NCI-H1930 (cell line): ENCODE data around the gene KCNG3.

Experiments used
- DNase-seq, 2 experiments: peaks; one replicate each; lab custom pipeline; 2025; lab: John Stamatoyannopoulos, UW

The KCNG3 gene

DNA sequence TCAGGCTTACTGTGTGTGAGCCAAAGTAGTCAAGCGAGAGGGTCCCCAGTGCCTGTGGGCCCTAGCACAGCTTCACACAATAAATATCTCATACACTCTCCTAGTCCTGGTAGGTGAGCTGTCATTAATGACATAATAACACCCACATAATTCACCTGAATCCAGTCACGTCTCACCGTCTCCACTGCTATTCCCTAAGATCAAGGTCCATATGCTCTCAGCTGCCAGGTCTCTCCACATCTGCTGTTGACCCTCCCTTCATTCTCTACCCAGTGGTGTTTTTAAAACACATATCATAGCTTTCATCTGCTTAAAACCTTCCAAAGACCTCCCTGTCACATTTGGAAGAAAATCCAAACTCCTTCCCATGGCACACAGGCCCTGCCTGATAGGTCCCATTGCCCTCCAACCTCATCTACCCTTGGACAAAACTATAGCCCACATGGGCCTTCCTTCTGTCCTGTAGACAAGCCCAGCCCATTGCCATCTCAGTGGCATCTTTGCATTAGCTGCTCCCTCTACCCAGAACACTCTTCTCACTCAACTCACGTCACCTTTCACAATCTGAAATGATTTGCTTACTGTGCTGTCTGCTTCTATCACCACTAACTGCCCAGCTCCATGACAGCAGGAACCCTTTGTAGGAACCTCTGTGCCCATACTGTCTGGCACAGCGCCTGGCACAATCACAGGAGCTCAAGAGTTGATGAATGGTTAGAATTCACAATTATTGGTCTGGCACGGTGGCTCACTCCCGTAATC is 7.5 kb downstream of the KCNG3 start:
- no peak for DNase-seq

DNA sequence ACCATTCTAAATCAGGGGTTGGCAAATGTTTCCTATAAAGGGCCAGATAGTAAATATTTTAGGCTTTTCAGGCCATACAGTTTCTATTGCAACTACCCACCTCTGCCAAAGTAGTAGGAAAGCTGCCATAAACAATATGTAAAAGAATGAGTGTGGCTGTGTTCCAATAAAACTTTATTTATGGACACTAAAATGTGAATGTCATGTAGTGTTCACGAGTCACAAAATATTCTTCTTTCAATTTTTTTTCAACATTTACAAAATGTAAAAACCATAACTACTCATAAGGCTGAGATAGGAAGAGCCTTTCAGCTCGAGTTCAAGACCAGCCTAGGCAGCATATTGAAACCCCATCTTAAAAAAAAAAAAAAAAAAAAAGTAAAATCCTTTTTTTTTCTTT is 13.4 kb downstream of the KCNG3 start:
- no peak for DNase-seq

DNA sequence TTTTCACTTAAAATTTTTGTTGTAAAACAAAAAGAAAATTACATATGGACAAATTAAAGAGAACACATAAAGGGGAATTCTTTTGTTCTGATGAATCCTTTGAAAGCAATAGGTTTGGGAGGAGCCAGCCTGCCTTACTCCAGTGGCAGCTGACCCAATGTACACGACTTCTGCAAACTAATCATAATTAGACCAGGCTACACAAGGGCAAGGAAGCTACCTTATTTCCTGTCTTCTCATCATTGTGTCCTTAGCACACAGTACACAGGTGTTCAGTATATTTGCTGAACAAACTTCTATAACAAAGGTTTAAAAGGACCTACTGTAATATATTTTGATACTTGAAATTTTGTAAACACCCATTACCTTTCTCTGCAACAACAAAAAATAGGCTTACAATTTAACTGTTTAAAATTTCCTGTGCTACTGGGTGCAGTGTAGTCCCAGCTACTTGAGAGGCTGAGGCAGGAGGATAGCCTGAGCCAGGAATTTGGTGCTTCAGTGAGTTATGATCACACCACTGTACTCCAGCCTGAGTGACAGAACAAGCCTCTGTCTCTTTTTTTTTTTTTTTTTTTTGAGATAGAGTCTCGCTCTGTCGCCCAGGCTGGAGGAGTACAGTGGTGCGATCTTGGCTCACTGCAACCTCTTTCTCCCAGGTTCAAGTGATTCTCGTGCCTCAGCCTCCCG is 18.9 kb downstream of the KCNG3 start:
- peak; percentile 62 to 73 for DNase-seq

DNA sequence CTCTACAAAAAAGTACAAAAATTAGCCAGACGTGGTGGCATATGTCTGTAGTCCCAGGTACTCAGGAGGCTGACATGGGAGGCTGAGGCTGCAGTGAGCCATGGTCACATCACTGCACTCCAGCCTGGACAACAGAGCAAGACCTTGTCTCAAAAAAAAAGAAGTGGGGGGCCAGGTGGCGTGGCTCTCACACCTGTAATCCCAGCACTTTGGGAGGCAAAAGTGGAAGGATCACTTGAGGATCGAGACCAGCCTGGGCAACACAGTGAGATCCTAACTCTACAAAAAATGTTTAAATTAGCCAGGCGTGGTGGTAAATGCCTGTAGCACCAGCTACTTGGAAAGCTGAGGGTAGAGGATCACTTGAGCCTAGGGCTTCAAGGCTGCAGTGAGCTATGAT is 23.1 kb downstream of the KCNG3 start:
- no peak for DNase-seq

DNA sequence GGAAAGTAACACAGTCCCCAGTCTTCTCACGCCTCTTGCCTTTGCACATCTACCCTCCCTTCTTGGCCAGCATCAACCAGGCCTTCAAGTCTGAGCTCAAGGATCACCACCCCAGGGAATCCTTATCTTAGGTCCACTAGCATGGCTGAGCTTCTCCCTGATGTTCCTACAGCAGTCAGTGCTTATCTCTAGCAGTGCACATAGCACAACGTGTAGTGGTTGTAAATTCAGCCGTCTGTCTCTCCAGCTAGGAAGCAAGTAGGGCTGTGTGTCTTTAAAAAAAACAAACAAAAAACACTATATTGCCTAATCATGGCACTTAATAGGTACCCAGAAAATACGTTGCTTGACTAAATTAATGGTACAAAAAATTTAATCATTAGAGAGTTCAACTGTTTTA is 29.2 kb downstream of the KCNG3 start:
- DNase-seq = no peak

DNA sequence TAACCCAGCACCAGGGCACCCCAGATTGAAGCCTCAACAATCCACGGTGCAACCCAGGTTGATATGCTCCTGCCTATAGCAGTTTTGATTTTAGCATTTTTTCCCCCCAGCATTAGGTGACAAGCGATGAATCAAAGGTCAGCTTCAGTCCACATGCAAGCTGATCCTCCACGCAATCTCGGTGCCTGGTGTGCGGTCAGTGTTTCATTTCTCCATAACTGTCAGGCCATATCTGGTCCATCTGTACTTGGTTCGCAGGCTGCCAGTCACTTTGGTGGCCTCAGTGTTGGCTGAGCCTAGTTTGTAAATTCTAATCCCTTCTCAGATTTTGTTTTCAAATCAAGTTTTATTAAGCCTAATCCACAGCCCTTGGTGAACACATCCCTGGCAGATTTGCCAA is 30.2 kb downstream of the KCNG3 start:
- no peak for DNase-seq

DNA sequence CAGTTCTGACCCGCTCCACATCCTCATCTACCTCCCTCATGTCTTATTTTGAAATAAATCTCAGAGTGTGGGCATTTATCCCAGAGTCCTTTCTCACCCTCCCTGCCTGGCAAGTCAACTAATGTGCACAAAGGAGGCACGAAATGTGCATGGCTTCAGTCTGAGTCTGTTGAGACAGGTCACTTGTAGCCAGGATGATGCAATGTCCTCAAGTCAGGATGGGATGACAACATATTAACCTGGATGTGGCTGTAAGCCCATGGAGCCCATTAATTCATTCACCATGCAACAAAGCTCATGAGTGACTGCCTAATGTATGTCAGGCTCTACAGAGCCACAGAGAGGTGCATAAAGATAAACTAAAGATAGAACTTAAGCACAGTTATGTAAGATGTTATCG is 34.5 kb downstream of the KCNG3 start:
- DNase-seq = no peak

DNA sequence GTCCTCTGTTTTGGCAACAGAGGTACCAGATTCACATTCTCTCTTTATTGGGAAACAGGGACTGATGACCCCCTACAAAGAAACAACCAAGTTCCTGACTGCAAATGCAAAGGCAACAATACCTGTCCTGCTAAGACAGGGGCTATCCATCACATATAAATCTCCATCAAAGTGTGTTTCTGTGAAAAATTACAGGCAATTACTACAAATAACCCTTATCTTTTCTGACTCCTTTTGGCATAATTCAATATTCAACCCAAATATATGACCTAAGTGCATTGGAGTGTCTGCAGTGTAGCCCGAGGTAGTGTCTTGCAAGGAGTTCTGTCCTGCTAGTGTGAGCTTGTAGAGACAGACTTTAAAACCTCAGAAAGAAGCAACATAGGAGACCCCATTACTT is 35.4 kb downstream of the KCNG3 start:
- DNase-seq = no peak

DNA sequence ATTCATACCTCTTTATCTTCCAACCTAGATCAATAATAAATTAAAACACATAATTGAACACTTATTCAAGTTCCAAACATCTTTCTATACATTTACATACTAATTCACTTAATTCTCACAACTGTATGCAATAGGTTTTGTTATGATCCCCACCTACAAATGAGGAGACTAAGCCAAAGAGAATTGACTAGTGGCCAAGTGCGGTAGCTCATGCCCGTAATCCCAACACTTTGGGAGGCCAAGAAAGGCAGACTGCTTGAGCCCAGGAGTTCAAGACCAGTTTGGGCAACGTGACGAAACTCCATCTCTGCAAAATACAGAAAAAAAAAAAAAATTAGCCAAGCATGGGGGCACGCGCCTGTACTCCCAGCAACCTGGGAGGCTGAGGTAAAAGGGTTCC is 36.8 kb downstream of the KCNG3 start:
- DNase-seq = no peak

DNA sequence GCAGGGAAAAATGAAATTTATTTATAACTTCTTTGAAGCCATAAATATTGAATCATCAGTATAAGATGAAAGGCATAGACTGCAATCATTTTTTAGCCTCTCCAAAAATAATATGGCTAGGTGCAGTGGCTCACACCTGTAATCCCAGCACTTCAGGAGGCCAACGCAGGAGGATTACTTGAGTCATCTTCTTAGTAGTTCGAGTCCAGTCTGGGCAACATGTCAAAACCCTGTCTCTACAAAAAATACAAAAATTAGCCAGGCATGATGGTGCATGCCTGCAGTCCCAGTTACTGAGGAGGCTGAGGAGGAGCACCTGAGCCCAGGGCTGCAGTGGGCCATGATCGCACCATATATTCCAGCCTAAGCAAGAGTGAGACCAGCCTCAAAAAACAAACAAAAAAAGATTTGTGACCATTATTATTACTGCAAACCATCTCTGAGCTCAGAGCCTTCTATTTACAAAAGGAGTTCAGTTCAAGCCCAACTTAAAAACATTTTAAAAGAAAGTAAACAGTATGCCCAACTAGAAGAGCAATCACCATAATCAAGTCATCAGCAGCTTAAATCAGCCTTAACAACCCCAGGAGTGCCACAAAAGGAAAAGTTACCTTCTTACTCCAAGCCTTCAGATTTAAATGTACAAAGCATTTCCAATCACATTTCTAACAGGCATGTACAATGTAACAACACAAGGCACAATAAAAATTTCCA is 37.5 kb downstream of the KCNG3 start:
- DNase-seq = no peak

DNA sequence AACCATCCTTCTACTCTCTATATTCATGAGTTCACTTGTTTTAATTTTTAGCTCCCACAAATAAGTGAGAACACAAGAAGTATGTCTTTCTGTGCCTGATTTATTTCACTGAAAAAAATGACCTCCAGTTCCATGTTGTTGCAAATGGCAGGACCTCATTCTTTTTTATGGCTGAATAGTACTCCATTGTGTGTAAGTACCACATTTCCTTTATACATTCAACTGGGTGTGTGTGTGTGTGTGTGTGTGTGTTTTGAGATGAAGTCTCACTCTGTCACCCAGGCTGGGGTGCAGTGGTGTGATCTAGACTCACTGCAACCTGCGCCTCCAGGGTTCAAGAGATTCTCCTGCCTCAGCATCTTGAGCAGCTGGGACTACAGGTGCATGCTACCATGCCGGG is 41.2 kb downstream of the KCNG3 start:
- DNase-seq = no peak

DNA sequence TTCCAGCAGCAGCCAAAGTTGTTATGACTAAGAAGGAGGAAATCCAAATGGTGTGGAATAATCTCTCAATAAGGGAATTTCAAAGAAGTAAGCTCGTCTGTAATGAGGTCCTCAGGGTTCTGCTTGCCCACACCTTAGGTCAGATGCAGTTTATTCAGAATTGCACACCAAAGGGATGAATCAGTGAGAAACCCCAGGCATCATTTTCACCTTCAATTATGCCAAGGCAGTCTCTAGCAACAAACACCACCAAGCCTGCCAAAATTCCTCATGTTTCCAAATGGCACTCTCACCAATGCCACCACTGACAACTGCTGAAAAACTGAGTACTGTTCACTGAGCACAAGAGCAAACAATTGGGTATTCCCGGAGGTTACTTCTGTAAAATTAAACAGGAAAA is 43.6 kb downstream of the KCNG3 start:
- no peak for DNase-seq

DNA sequence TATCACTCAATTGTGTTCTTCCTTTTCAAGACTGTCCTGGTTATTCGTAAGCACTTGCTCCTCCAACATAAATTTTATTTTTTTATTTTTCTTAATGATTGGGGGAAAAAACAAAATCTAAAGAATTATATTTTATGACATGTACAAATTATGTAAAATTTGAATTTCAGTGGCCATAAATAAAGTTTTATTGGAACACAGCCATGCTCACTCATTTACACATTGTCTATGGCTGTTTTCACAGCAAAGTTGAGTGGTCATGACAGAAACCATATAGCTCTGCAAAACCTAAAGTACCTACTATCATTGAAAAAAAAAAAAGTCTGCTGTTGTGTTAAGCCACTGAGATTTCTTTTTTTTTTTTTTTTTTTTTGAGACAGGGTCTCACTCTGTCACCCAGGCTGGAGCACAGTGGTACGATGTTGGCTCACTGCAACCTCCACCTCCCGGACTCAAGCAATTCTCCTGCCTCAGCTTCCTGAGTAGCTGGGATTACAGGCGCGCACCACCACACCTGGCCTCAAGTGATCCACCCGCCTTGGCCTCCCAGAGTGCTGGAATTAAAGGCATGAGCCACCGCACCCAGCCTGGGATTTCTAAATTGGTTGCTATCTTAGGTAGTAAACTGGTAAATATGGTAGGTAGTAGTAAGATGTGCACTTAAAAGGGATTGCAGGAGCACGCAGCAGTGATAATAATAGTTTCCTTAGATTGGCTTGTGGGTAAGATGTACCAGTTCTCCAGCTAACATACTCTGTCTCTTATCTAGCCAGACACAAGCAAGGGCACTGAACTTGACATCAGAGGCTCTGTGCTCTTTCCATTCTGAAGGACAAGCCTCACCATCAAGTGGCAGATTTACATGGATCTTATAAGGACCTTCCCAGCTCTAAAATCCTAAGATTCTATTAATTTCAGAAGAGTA is 44.4 kb downstream of the KCNG3 start:
- no peak for DNase-seq

DNA sequence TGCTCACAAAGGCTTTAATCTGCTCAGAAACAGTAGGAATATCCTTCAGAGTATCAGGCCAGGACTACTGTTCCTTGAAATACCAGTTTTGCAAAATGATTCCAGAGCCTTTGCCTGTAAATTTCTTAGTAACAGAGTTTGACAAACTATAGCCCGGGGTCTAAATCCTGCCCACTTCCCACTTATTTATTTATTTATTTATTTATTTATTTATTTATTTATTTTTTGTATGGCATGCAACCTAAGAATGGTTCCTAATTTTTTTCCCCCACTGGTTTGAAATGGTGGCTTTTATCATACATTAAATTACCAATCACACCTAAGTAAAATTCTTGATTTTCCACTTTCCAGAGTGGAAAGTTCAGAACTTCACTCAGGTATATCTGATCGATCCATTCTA is 45.6 kb downstream of the KCNG3 start:
- no peak for DNase-seq

DNA sequence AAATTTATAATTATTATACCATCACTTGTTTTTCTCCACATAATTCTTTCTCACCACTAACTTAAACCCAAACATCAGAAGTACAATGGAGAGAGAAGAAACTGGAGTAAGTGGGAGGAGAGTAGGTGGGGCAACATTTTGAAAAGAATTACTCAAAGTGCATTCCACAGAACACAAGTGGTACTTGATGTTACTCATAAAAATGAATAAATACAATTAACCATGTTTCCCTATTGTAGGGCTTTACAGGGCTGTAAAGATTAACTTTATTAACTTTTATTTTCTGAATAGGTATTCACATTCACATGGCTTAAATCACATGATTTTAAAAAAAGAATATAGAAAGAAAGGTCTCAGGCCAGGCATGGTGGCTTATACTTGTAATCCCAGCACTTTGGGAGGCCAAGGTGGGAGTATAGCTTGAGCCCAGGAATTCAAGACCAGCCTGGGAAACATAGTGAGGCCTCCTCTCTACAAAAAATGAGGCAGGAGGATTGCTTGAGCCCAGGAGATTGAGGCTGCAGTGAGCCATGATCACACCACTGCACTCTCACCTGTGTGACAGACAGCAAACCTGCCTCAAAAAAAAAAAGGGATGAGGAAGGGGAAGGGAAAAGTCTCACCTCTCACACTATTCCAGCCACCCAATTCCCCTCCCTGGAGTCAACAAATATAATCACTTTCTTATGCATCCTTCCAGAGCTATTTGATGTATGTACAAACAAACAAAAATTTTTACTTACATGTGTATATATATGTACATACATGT is 47.1 kb downstream of the KCNG3 start:
- DNase-seq = no peak

DNA sequence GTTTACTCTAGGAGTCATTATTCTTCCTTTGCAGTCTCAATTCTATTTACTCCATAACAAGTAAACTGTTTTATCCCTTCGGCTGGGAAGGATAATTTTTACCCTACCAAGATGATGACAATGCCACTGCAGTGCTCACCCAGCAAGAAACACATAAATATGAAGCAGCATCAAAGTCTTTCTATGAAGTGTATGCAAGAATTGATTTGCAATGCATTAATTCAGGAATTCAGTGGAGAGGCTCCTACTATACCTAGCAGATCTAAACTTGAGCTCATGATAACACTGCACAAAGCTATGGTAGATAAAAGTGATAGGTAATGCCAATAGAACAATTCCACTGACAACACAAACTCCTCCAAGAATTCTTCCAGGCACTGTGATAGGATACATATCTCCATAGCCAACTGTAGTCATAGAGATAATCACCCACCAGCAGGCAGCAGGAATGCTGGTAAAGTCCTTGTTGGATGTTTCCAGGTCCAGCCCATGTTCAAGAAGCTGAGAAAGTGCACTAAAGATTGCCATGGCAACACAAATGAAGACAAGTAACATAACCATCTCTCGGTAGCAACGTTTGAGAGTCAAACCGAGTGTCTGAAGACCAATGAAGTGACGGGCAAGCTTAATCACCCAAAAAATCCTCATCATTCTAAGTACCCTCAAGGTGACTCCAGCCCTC is 49.9 kb downstream of the KCNG3 start:
- no peak for DNase-seq

DNA sequence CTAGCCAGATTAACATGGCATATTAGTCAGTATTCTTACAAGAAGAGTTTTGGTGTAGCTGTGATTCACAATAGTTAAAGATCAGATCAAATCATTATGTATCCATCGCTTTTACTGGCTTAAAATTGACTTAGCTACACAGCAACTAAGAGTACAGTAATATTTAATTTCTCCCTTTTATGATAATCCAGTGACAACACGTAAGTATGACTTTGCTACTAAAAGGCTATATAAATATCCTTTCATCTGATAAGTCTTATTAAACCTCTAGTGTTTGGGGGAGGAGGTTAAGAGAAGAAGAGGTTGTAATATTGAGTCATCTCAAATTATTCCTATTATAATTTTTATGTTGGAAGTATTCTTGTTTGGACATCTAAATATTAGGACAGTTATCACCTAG is 51.0 kb downstream of the KCNG3 start:
- no peak for DNase-seq

DNA sequence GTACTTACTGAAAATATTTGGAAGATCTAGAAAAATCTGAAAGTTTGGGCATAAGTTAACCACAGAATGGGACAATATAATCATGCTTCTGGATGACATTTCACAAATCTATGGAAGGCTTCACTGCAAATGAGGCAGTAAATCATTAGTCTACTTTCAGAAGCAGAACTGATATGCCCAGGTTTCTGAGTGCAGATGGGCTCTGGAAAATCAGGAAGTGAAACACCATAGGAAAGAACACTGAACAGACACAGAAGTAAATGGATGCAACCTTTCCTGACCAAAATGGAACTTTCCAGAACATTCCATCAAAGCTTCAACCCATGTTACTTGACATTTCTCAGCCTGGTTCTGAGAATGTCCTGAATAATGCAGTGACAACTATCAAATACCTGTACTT is 55.1 kb downstream of the KCNG3 start:
- no peak for DNase-seq

DNA sequence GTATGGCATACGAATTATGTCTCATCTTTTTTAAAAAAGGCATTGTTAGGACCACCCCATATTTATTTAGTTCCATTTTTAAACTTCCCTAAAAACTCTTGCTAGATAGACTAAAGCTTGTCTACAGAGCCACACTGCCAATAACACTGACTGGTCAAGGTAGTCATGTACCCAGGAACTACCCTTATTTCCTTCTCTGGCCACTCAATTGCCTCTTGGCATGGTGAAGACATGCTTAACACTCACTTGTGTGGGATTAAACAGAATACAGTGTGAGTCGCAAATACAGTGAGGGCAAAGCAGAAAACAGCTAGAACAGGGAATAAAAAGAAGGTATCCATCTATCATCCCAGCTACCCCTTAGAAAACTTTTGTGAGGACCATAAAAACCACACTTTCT is 57.4 kb downstream of the KCNG3 start:
- DNase-seq = no peak

DNA sequence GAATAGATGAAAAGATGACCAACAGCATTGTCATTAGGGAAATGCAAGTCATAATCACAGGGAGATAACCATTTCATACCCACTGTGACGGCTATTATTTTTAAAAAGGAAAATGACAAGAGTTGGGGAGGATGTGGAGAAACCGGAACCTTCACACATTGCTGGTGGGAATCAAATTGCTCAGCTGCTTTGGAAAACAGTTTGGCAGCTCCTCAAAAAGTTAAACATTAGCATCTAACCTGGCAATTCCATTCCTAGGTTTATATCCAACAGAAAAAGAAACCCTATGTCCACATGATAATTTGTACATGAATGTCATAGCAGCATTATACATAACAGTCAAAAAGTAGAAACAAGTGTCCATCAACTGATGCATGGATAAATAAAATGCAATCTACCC is 58.2 kb downstream of the KCNG3 start:
- no peak for DNase-seq

DNA sequence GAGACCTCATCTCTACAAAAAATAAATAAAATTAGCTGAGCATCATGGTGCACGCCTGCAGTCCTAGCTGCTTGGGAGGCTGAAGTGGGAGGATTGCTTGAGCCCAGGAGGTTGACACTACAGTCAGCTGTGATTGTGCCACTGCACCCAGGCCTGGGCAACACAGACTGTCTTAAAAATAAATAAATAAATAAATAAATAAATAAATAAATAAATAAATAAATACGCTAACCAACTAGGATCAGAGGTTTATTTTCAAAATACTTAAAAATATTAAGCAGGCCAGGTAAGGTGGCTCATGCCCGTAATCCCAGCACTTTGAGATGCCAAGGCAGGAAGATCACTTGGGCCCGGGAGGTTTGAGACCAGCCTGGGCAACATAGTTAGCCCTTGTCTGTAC is 63.6 kb downstream of the KCNG3 start:
- no peak for DNase-seq
